Activated naive CD4-positive, alpha-beta T cell treated with anti-CD3 and anti-CD28 coated beads, Interleukin-2, amount 10 ng/mL, durations not matched to agents 7 days and 5 days (primary cell): ENCODE measurements around the gene PCDH17.

Source experiments
- CTCF ChIA-PET: fragments of 350-600 bp; sonication (Branson Sonifier 250); formaldehyde crosslinking; loops from one replicate; lab custom pipeline; 2021; ENCODE audit warnings: antibody characterized with exemption; lab: Charles Lee
- DNase-seq: peaks from one replicate; pipeline ENCODE4 v3.0.0-alpha.2; 2020
- H3K27ac Mint-ChIP-seq: one replicate; pipeline ENCODE4 v1.8.0; 2021; ENCODE audit warnings: mild to moderate bottlenecking, moderate library complexity, mixed read lengths
- H3K27me3 Mint-ChIP-seq: one replicate; pipeline ENCODE4 v1.8.0; 2021; ENCODE audit warnings: mild to moderate bottlenecking, mixed read lengths
- H3K36me3 Mint-ChIP-seq: one replicate; pipeline ENCODE4 v1.8.0; 2021; ENCODE audit warnings: mixed read lengths
- H3K4me1 Mint-ChIP-seq: one replicate; pipeline ENCODE4 v1.8.0; 2021; ENCODE audit warnings: mixed read lengths
- H3K4me3 Mint-ChIP-seq: one replicate; pipeline ENCODE4 v1.8.0; 2021; ENCODE audit warnings: mild to moderate bottlenecking, moderate library complexity, mixed read lengths
- H3K9me3 Mint-ChIP-seq: one replicate; pipeline ENCODE4 v1.8.0; 2021; ENCODE audit warnings: mixed read lengths

The PCDH17 gene

DNA sequence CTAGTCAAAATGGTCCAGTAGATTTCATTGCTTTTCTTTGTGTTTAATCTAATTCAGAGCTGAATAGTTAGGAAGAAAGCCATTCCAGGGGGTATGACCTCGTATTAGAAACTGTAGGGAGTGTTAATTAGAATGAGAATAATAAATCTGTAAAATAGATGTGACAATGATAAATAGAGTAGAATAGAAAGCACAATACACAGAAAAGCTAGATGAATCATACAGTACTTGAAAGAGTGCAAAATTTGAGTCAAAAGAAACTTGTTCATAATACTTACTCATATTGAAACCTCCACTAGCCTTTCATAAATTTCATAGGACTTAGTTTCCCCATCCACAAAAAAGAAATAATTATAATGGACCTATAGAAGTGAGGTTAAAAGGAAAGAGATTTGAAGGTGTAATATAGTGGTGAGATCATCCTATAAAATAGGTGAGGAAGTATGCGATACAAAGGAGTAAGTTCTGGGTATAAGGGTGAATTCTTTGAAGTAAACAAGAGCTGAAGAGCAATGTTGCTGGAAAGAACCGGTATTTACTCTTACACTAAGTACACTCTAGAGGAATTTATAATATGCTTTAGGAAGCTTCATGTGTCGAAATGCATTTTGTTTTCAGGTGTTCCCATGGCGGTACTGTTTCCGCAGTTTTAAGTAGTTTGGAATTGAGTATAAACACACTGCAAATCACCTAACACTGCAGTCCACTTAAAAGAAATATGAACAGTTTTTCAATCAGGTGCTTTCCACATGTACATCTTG lies 21.9 kb downstream of the PCDH17 start:
- no peak overlapping the region for H3K4me3 Mint-ChIP-seq
- H3K9me3 Mint-ChIP-seq, result no peaks in the 10 kb centered on the region
- H3K4me1 Mint-ChIP-seq, result no peaks in the 10 kb centered on the region
- no peaks in the 10 kb centered on the region for H3K36me3 Mint-ChIP-seq
- no peak overlapping the region for H3K27ac Mint-ChIP-seq
- DNase-seq, result no peak
- no peaks in the 10 kb centered on the region for H3K27me3 Mint-ChIP-seq
- CTCF ChIA-PET, result no interaction called here

DNA sequence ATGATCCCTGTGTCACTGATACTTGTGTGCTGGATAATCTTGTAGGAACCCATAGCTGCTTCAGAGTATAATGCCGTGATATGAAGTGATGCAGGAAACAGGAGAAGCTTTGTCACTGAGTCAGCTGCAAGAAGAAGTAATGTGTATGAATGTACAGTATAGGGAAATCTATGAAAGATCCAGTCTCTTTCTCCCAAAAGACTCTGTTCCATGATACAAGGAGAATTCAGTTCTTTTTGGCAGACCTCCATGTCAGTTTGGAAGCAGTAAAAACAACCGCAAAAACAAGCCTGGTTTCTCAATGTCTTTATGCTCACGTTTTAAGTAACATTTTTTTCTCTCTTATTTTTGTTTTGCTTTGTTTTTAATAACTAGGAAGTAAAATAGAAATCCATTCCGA lies 33.9 kb downstream of the PCDH17 start:
- Mint-ChIP-seq H3K4me3 (no peak overlapping the region), H3K4me1 (no peaks in the 10 kb centered on the region), H3K27ac (no peak overlapping the region), H3K36me3 (no peaks in the 10 kb centered on the region), H3K9me3 (peaks cover 3% of the 10 kb centered on the region), H3K27me3 (no peaks in the 10 kb centered on the region)
- DNase-seq, result no peak
- CTCF ChIA-PET, result no interaction called here

DNA sequence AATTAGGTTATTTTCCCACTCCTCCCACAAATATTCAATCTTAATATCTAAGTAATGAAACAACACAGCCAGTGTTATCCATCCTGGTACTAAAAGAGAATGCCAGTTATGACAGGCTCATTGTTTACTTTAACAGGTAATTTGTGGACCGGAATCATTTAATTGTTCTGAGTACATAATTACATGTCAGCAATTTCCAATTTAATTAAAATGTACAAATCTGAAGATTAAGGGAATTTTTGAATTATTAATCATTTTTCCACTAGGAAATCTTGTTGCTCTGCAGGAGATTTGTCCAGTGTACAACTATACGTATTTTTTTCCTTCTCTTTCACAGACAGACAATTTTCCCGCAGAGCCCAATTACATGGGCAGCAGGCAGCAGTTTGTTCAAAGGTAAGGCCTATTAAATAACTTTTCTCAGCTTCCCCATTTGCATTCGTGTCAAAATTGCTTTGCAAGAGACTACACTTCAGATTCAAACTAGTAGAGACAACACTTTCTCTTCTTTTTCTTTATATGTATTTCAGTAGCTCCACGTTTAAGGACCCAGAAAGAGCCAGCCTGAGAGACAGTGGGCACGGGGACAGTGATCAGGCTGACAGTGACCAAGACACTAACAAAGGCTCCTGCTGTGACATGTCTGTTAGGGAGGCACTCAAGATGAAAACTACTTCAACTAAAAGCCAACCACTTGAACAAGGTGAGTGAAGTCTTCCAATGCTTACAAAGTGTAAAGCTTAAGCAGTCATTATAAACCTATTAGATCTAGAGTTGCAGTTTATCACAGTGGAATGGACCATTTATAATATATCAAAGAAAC lies 34.8 kb downstream of the PCDH17 start:
- DNase-seq, result no peak
- Mint-ChIP-seq H3K9me3 (peaks cover 1% of the 10 kb centered on the region), H3K4me3 (no peak overlapping the region), H3K27me3 (no peaks in the 10 kb centered on the region), H3K4me1 (no peaks in the 10 kb centered on the region), H3K36me3 (no peaks in the 10 kb centered on the region), H3K27ac (no peak overlapping the region)
- CTCF ChIA-PET, result no interaction called here

DNA sequence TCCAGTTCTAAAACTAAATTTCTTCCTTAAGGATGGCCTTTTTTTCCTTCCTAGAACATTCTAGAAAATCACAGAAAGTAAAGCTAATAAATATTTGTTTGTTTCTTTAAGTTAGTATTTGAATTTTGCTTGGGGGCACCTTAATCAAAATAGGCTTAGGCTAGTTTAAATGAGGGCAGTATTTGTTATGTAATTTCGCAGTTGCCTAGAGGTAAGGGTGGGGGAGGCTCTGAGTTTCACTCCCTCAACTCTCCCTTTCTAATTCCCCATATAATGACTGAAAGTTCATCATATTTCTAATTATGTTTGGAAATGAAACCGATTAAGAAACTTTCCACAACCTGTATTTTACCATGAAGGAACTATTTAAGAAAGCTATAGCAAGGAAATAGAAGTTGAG lies 40.6 kb downstream of the PCDH17 start:
- Mint-ChIP-seq H3K4me3 (no peak overlapping the region), H3K4me1 (no peaks in the 10 kb centered on the region), H3K9me3 (no peaks in the 10 kb centered on the region), H3K36me3 (no peaks in the 10 kb centered on the region), H3K27me3 (no peaks in the 10 kb centered on the region), H3K27ac (no peak overlapping the region)
- no peak for DNase-seq
- CTCF ChIA-PET, result no interaction called here

DNA sequence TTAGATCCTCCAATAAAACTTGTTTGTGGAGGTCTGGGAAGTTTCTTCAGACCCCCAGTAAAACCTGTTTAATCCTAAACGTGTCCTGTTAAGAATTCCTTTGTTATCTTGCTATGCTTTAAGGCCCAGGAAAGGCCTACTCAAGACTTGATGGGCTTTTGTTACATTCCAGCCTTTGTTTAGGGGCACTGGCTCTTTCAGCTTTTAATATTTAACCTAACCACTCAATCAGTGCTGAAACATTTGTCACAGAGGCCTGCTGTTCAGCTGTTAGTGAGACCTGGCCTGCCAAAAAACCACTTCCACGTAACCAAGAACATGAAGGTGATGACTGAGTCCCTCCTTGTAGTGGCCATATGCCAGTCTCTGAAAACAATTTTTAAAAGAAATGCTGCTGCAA lies 41.7 kb downstream of the PCDH17 start:
- no peaks in the 10 kb centered on the region for H3K4me1 Mint-ChIP-seq
- DNase-seq, result no peak

DNA sequence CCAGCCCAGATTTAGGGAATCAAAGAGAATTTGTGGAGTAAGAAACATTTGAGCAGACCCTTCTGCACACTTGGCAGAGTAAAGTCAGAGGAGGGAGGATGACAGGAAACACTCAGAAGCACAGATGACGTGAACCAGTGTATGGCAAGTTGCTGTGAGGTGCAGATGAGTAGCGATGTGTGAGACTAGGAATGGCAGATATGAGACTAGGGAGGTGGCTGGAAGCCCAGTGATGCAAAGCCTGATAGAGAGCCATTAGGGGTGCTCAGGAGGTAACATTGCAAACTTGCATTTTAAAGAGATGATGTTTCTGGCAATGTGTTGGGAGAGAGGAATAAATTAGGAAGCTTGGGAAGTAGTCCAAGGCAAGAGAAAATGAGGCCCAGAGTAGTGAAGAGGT lies 44.0 kb downstream of the PCDH17 start:
- CTCF ChIA-PET, result no interaction called here
- Mint-ChIP-seq H3K4me3 (no peak overlapping the region), H3K4me1 (no peaks in the 10 kb centered on the region), H3K9me3 (no peaks in the 10 kb centered on the region), H3K36me3 (no peaks in the 10 kb centered on the region), H3K27ac (no peak overlapping the region), H3K27me3 (no peaks in the 10 kb centered on the region)
- no peak for DNase-seq

More for the DNA sequence above, 41.7 kb downstream of the PCDH17 start:
- Mint-ChIP-seq H3K9me3 (no peaks in the 10 kb centered on the region), H3K36me3 (no peaks in the 10 kb centered on the region), H3K27ac (no peak overlapping the region), H3K4me3 (no peak overlapping the region), H3K27me3 (no peaks in the 10 kb centered on the region)
- CTCF ChIA-PET, result no interaction called here

DNA sequence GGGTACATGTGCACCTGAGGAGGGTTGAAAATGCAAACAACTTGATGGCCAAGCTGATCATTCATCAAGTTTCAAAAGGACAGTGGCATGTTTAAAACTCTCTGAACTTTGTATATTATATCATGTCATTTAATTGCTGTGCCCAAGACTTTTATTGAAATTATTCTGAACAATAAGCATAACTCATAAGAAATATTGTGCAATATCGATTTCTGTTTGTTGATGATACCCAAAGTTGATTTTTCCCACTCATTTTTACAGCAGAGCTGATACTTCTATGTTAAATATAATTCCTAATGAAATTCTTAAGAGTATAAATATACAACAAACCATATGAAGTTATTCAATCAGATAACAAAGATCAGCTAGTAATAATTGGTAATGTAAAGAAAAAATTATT lies 49.1 kb downstream of the PCDH17 start:
- no peak for DNase-seq
- H3K27me3 Mint-ChIP-seq, result no peaks in the 10 kb centered on the region
- CTCF ChIA-PET, result no interaction called here
- H3K4me3 Mint-ChIP-seq, result no peak overlapping the region
- no peaks in the 10 kb centered on the region for H3K9me3 Mint-ChIP-seq
- no peak overlapping the region for H3K27ac Mint-ChIP-seq
- no peaks in the 10 kb centered on the region for H3K4me1 Mint-ChIP-seq
- no peaks in the 10 kb centered on the region for H3K36me3 Mint-ChIP-seq

DNA sequence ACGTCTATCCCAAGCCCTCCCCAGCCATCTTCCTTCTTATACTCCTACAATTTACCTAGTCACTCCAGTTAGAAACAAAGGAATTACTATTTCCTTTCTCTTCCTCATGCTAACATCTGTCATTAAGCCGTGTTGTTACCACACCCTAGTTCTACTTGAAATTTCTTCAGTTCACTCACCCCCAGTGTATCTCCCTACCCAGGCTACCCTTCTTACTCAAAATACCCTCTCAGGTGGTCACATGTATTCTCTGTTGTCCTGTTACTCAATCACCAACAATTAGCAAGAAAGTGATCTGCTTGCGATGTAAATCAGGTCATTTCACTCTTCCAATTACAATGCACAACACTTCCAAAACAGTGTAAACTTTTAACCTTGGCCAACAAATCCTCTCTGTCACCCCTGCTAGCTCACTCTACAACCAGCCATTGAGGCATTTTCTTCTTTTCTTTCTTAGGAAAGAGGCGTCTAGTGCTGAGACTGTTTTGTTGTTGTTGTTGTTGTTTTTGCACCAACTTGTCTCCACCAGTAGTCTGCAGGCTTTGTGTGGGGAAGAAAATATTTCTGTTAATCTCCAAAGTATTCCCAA lies 50.7 kb downstream of the PCDH17 start:
- no peak overlapping the region for H3K4me3 Mint-ChIP-seq
- H3K36me3 Mint-ChIP-seq, result no peaks in the 10 kb centered on the region
- no peak overlapping the region for H3K27ac Mint-ChIP-seq
- DNase-seq, result no peak
- CTCF ChIA-PET, result interaction anchor here (0.6 kb wide), 1 partner anchor 28 kb away, joined by 3 read pairs; no protein-coding TSS in a partner anchor
- H3K4me1 Mint-ChIP-seq, result no peaks in the 10 kb centered on the region
- no peaks in the 10 kb centered on the region for H3K27me3 Mint-ChIP-seq
- no peaks in the 10 kb centered on the region for H3K9me3 Mint-ChIP-seq

DNA sequence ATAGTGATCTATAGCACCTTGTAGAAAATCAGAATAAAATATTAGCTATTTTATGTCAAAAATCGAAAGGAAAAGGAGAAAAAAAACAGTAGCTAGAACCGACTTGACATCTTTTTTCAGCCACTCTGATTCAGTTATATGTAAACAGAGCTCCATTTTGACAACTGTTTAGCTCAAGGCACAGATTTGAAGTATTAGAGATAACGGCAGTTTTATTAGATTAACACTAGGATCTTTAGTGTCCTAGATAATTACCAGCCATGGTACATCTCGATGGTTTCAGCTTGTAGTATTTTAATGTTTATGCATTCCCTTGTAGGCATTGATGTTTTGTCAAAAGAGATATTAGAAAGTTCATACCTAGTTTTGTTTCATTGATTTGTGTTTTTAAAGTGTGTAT lies 67.3 kb downstream of the PCDH17 start:
- Mint-ChIP-seq H3K9me3 (peaks cover 1% of the 10 kb centered on the region), H3K36me3 (no peaks in the 10 kb centered on the region), H3K27ac (no peak overlapping the region), H3K4me3 (no peak overlapping the region), H3K27me3 (no peaks in the 10 kb centered on the region), H3K4me1 (no peaks in the 10 kb centered on the region)
- CTCF ChIA-PET, result no interaction called here
- DNase-seq, result no peak

DNA sequence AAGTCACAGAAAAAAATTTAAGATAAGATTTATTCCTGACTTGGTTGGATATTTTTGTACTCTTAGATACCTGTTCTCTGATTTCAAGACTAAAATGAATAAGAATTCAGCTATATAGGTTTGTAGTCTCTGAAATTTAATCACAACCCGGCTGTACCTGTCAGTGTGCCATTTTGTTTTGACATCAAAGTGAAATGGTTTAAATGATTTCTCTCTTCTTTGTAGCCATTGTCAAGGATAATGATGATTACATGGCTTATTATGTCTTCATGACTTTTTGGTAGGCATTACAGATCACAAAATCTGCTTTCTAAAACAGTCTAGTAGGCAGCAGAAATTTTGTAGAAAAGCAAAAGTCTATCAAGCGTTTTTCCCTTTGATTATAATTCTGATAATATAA lies 72.5 kb downstream of the PCDH17 start:
- no peak overlapping the region for H3K4me3 Mint-ChIP-seq
- no peak overlapping the region for H3K27ac Mint-ChIP-seq
- peaks cover 1% of the 10 kb centered on the region for H3K9me3 Mint-ChIP-seq
- CTCF ChIA-PET, result no interaction called here
- no peaks in the 10 kb centered on the region for H3K27me3 Mint-ChIP-seq
- no peaks in the 10 kb centered on the region for H3K4me1 Mint-ChIP-seq
- H3K36me3 Mint-ChIP-seq, result no peaks in the 10 kb centered on the region
- no peak for DNase-seq

DNA sequence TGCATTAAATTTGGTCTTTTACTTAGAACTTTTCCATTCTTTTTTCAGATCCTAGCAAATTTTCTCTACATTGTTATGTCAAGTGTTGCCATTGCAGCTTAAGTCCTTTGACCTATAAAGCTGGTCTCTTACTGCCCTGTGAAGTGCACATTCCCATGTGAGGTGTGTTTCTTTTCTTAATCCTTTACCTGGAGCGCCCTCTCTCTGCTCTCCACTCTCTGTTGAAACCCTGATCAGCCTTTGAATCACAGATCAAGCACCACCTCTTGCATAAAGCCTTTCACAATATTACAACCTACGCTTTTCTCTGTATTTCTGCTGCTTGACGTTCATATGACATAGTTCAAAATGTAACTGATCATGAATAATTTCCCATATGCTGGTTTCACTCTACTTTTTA lies 84.8 kb downstream of the PCDH17 start:
- Mint-ChIP-seq H3K36me3 (no peaks in the 10 kb centered on the region), H3K27me3 (no peaks in the 10 kb centered on the region), H3K27ac (no peak overlapping the region), H3K9me3 (no peaks in the 10 kb centered on the region), H3K4me3 (no peak overlapping the region), H3K4me1 (no peaks in the 10 kb centered on the region)
- no peak for DNase-seq
- CTCF ChIA-PET, result no interaction called here

DNA sequence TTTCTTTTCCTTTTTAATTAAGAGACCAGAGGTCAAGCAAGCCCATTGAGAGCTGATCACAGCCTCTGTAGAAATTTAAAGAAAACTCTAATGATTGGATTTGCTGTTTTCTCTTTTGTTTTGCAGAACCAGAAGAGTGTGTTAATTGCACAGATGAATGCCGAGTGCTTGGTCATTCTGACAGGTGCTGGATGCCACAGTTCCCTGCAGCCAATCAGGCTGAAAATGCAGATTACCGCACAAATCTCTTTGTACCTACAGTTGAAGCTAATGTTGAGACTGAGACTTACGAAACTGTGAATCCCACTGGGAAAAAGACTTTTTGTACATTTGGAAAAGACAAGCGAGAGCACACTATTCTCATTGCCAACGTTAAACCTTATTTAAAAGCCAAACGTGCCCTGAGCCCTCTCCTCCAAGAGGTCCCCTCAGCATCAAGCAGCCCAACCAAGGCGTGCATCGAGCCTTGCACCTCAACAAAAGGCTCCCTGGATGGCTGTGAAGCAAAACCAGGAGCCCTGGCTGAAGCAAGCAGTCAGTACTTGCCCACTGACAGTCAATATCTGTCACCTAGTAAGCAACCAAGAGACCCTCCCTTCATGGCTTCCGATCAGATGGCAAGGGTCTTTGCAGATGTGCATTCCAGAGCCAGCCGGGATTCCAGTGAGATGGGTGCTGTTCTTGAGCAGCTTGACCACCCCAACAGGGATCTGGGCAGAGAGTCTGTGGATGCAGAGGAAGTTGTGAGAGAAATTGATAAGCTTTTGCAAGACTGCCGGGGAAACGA lies 93.1 kb downstream of the PCDH17 start:
- no peak overlapping the region for H3K4me3 Mint-ChIP-seq
- no peak overlapping the region for H3K27ac Mint-ChIP-seq
- CTCF ChIA-PET, result no interaction called here
- no peaks in the 10 kb centered on the region for H3K36me3 Mint-ChIP-seq
- DNase-seq, result no peak
- H3K9me3 Mint-ChIP-seq, result peaks cover 3% of the 10 kb centered on the region
- no peaks in the 10 kb centered on the region for H3K4me1 Mint-ChIP-seq
- H3K27me3 Mint-ChIP-seq, result no peaks in the 10 kb centered on the region

DNA sequence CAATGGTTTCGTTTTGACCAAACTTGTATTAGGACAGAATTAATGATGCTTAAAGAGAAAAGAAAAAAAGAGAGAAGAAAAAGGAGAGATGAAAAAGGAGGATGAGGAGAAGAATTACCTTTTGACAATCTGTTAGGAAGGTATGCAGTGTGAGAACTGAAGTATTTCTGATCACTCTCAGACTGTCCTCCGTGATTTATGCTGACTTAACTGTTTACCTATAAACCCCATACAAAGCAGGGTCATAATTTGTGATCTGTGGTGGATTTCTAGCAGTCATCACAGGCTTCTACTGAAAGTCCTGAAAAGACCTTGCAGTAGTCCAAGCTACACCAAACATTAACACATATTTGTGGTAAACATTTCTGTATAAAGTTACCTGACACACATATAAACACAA lies 93.9 kb downstream of the PCDH17 start:
- no peak for DNase-seq
- H3K27me3 Mint-ChIP-seq, result no peaks in the 10 kb centered on the region
- no peaks in the 10 kb centered on the region for H3K36me3 Mint-ChIP-seq
- no peak overlapping the region for H3K27ac Mint-ChIP-seq
- no peaks in the 10 kb centered on the region for H3K4me1 Mint-ChIP-seq
- H3K4me3 Mint-ChIP-seq, result no peak overlapping the region
- H3K9me3 Mint-ChIP-seq, result peaks cover 3% of the 10 kb centered on the region
- CTCF ChIA-PET, result no interaction called here

DNA sequence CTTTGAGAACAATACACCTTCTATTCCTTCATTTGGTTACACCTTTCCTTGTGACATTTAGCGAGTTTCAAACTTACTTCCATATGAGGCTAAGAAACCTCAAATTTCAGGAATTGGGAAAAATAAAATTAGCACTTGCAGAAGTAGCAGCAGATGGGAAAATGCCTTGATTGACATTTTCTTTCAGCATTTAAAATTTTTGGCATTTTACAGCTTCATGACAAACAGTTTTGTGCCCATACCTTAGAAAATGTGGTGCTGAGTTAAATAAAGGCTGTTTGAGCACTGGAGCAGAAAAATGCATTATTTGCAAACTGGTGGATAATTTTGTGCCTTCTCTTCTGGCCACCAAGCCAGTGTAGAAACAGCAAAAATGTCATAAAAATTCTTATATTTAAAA lies 95.4 kb downstream of the PCDH17 start:
- H3K27me3 Mint-ChIP-seq, result no peaks in the 10 kb centered on the region
- H3K36me3 Mint-ChIP-seq, result no peaks in the 10 kb centered on the region
- H3K27ac Mint-ChIP-seq, result no peak overlapping the region
- no peak for DNase-seq
- no peaks in the 10 kb centered on the region for H3K4me1 Mint-ChIP-seq
- H3K9me3 Mint-ChIP-seq, result peaks cover 3% of the 10 kb centered on the region
- CTCF ChIA-PET, result no interaction called here
- H3K4me3 Mint-ChIP-seq, result no peak overlapping the region
